HepG2 (cell line): Measurements from ENCODE around the gene PPP1R16B. TPM values are rescaled to one million over a fixed set of nuclear protein-coding genes. Genes with fewer than 3 reads are reported as not detected.

Source experiments
- ARNTL ChIP-seq: sonication (generic); formaldehyde crosslinking; IDR thresholded peaks from 2 replicates; pipeline ENCODE4 v1.4.0; 2020; ENCODE audit warnings: mild to moderate bottlenecking, missing genetic modification reagents
- CCDC6 ChIP-seq: sonication (generic); formaldehyde crosslinking; IDR thresholded peaks from 2 replicates; pipeline ENCODE4 v1.8.1; 2022; ENCODE audit warnings: mild to moderate bottlenecking, missing genetic modification reagents, moderate library complexity
- HDAC6 ChIP-seq: fragments of 200-600 bp; sonication (generic); IDR thresholded peaks from 2 replicates; pipeline ENCODE4 v1.7.0; 2017; ENCODE audit warnings: mild to moderate bottlenecking, antibody characterized with exemption, low read length, low read depth
- KDM4B ChIP-seq: sonication (generic); formaldehyde crosslinking; IDR thresholded peaks from 2 replicates; pipeline ENCODE4 v1.4.0; 2020; ENCODE audit warnings: missing genetic modification reagents
- MED13 ChIP-seq: sonication (generic); formaldehyde crosslinking; IDR thresholded peaks from 2 replicates; pipeline ENCODE4 v1.5.0; 2020; ENCODE audit warnings: missing genetic modification reagents
- POGZ ChIP-seq: sonication (generic); formaldehyde crosslinking; IDR thresholded peaks from 2 replicates; pipeline ENCODE4 v1.4.0; 2020; ENCODE audit warnings: mild to moderate bottlenecking, missing genetic modification reagents
- RAD21 ChIP-seq: fragments of 450-650 bp; formaldehyde crosslinking; IDR thresholded peaks from 2 replicates; pipeline ENCODE4 v1.5.0; 2020; ENCODE audit warnings: mild to moderate bottlenecking
- RXRA ChIP-seq: sonication (generic); formaldehyde crosslinking; IDR thresholded peaks from 2 replicates; pipeline ENCODE4 v1.5.1; 2020; ENCODE audit warnings: missing genetic modification reagents
- TEAD3 ChIP-seq: optimal IDR thresholded peaks from 2 replicates; pipeline ENCODE3; 2016; ENCODE audit warnings: borderline replicate concordance
- YEATS4 ChIP-seq: sonication (generic); formaldehyde crosslinking; IDR thresholded peaks from 2 replicates; pipeline ENCODE4 v1.4.0; 2020; ENCODE audit warnings: missing genetic modification reagents, borderline replicate concordance
- ZSCAN20 ChIP-seq: sonication (generic); formaldehyde crosslinking; IDR thresholded peaks from 2 replicates; pipeline ENCODE4 v1.4.0; 2020; ENCODE audit warnings: missing genetic modification reagents, mild to moderate bottlenecking, borderline replicate concordance
- polyA plus RNA-seq, 8 experiments: library from polyadenylated mRNA; depleted of rRNA in 3 of 8; stranded (reverse) in 7 of 8; unstranded in 1 of 8; fragments of >200 nt; fragmentation: Illumina TruSeq in 4 of 8; extraction: Trizol in 4 of 8; gene quantifications; 2 replicates each; pipeline versions ENCODE4 v1.2.1 to v1.2.3, GENCODE V29; 2011 to 2016; ENCODE audit warnings: low read depth in 4 of 8, missing spikeins in 1 of 8, mixed read lengths in 1 of 8; ENCODE audit not compliant: insufficient read depth in 1 of 8
- total RNA-seq, 5 experiments: library from RNA; depleted of rRNA; stranded (reverse); fragments of >200 nt; fragmentation: Illumina TruSeq; extraction: Trizol; gene quantifications; 2 replicates each; pipeline ENCODE4 v1.2.3, GENCODE V29; 2016; ENCODE audit warnings: low read depth in 1 of 5
- TF ChIP-seq, protein P1 (sequence below): sonication (generic); formaldehyde crosslinking; IDR thresholded peaks from 2 replicates; pipeline ENCODE4 v1.9.0; 2021; ENCODE audit warnings: missing genetic modification reagents, mild to moderate bottlenecking, borderline replicate concordance
- TF ChIP-seq, protein P2 (sequence below): sonication (generic); formaldehyde crosslinking; IDR thresholded peaks from 2 replicates; pipeline ENCODE4 v1.4.0; 2020; ENCODE audit warnings: mild to moderate bottlenecking, missing genetic modification reagents
- TF ChIP-seq, protein P3 (sequence below): sonication (generic); formaldehyde crosslinking; IDR thresholded peaks from 2 replicates; pipeline ENCODE4 v1.4.0; 2020; ENCODE audit warnings: missing genetic modification reagents
- TF ChIP-seq, protein P4 (sequence below): sonication (generic); formaldehyde crosslinking; IDR thresholded peaks from 2 replicates; pipeline ENCODE4 v1.5.0; 2020; ENCODE audit warnings: missing genetic modification reagents
- TF ChIP-seq, protein P5 (sequence below): sonication (generic); formaldehyde crosslinking; IDR thresholded peaks from 2 replicates; pipeline ENCODE4 v1.8.1; 2023; ENCODE audit warnings: mild to moderate bottlenecking, missing genetic modification reagents
- TF ChIP-seq, protein P6 (sequence below): sonication (generic); formaldehyde crosslinking; IDR thresholded peaks from 2 replicates; pipeline ENCODE4 v1.9.0; 2021; ENCODE audit warnings: missing genetic modification reagents, borderline replicate concordance
- TF ChIP-seq, protein P7 (sequence below): sonication (generic); formaldehyde crosslinking; IDR thresholded peaks from 2 replicates; pipeline ENCODE4 v1.5.0; 2020; ENCODE audit warnings: missing genetic modification reagents

Gene PPP1R16B
- total and polyA plus RNA-seq, 2 of the 13 experiments (the other 11 are each of a cell fraction or from before 2014, with no cell fraction given), result 0.02 to 0.11 TPM

DNA sequence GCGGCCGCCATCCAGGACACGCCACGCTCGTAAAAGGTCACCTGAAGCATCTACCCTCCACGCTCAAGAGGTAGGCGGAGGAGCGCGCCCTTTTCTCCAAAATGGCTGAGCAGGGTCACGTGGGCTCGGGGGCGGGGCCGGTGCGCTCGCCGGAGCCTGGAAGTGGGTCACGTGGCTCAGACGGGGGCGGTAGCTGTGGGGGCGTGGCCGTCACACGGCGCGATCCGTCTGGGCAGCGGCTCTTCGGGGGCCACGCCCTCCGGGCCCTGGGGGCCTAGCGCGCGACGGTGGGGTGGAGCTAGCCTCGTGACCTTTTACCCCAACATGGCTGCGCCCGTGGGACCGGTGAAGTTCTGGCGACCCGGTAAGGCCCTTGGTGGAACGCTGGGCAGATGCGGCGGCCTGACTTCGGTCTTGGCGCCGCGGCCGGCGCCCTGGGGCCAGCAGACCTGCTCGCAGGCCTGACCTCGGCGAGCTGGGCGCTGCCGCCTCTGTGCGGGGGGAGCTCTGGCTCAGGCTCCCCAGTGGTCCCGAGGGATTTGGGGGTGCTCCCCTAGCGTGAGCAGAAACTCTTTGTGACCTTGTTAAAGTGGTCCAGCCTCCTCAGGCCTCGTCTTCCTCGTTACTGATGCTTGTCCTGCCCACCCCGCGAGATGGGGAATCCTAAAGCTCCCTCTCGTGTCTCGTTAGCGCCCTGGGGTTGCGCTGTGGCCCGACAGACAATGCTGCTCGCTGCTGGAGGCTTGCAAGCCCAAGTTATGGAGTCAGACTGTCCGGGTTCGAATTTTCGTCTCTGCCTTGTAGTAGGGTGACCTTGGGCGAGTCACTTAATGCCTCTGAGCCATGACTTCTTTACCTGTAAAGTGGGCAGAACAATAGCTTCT, 156.8 kb downstream of the PPP1R16B start, which contains the start of gene DHX35 (continued):
- TF ChIP-seq, protein P1, sequence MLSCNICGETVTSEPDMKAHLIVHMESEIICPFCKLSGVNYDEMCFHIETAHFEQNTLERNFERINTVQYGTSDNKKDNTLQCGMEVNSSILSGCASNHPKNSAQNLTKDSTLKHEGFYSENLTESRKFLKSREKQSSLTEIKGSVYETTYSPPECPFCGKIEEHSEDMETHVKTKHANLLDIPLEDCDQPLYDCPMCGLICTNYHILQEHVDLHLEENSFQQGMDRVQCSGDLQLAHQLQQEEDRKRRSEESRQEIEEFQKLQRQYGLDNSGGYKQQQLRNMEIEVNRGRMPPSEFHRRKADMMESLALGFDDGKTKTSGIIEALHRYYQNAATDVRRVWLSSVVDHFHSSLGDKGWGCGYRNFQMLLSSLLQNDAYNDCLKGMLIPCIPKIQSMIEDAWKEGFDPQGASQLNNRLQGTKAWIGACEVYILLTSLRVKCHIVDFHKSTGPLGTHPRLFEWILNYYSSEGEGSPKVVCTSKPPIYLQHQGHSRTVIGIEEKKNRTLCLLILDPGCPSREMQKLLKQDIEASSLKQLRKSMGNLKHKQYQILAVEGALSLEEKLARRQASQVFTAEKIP (CRISPR knock-in tag), result 0 out of 2 replicates have a peak, but pooled peaks have one; percentile 78
- TF ChIP-seq, protein P2, sequence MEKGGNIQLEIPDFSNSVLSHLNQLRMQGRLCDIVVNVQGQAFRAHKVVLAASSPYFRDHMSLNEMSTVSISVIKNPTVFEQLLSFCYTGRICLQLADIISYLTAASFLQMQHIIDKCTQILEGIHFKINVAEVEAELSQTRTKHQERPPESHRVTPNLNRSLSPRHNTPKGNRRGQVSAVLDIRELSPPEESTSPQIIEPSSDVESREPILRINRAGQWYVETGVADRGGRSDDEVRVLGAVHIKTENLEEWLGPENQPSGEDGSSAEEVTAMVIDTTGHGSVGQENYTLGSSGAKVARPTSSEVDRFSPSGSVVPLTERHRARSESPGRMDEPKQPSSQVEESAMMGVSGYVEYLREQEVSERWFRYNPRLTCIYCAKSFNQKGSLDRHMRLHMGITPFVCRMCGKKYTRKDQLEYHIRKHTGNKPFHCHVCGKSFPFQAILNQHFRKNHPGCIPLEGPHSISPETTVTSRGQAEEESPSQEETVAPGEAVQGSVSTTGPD (CRISPR knock-in tag), result no peak
- TF ChIP-seq, protein P3, sequence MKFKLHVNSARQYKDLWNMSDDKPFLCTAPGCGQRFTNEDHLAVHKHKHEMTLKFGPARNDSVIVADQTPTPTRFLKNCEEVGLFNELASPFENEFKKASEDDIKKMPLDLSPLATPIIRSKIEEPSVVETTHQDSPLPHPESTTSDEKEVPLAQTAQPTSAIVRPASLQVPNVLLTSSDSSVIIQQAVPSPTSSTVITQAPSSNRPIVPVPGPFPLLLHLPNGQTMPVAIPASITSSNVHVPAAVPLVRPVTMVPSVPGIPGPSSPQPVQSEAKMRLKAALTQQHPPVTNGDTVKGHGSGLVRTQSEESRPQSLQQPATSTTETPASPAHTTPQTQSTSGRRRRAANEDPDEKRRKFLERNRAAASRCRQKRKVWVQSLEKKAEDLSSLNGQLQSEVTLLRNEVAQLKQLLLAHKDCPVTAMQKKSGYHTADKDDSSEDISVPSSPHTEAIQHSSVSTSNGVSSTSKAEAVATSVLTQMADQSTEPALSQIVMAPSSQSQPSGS (CRISPR knock-in tag), result peak; percentile 81
- TF ChIP-seq, protein P4, sequence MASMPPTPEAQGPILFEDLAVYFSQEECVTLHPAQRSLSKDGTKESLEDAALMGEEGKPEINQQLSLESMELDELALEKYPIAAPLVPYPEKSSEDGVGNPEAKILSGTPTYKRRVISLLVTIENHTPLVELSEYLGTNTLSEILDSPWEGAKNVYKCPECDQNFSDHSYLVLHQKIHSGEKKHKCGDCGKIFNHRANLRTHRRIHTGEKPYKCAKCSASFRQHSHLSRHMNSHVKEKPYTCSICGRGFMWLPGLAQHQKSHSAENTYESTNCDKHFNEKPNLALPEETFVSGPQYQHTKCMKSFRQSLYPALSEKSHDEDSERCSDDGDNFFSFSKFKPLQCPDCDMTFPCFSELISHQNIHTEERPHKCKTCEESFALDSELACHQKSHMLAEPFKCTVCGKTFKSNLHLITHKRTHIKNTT, result no peak
- TF ChIP-seq ZSCAN20 (CRISPR knock-in tag), result peak; percentile 87; the same call in 1 of the 2 replicates
- TF ChIP-seq CCDC6 (CRISPR knock-in tag), result peak; percentile 90; the same call in 1 of the 2 replicates
- TF ChIP-seq ARNTL, result peak; percentile 99
- TF ChIP-seq MED13 (CRISPR knock-in tag), result peak; percentile 48; the same call in 1 of the 2 replicates
- TF ChIP-seq YEATS4 (CRISPR knock-in tag), result peak; percentile 92; the same call in 1 of the 2 replicates
- TF ChIP-seq TEAD3 (CRISPR knock-in tag), result peak; percentile 70
- TF ChIP-seq, protein P5, sequence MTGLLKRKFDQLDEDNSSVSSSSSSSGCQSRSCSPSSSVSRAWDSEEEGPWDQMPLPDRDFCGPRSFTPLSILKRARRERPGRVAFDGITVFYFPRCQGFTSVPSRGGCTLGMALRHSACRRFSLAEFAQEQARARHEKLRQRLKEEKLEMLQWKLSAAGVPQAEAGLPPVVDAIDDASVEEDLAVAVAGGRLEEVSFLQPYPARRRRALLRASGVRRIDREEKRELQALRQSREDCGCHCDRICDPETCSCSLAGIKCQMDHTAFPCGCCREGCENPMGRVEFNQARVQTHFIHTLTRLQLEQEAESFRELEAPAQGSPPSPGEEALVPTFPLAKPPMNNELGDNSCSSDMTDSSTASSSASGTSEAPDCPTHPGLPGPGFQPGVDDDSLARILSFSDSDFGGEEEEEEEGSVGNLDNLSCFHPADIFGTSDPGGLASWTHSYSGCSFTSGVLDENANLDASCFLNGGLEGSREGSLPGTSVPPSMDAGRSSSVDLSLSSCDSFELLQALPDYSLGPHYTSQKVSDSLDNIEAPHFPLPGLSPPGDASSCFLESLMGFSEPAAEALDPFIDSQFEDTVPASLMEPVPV (CRISPR knock-in tag), result peak; percentile 96
- TF ChIP-seq POGZ, result peak; percentile 99
- no peak for TF ChIP-seq HDAC6
- TF ChIP-seq, protein P6, sequence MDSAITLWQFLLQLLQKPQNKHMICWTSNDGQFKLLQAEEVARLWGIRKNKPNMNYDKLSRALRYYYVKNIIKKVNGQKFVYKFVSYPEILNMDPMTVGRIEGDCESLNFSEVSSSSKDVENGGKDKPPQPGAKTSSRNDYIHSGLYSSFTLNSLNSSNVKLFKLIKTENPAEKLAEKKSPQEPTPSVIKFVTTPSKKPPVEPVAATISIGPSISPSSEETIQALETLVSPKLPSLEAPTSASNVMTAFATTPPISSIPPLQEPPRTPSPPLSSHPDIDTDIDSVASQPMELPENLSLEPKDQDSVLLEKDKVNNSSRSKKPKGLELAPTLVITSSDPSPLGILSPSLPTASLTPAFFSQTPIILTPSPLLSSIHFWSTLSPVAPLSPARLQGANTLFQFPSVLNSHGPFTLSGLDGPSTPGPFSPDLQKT (CRISPR knock-in tag), result peak; percentile 71; the same call in 1 of the 2 replicates
- peak; percentile 94 for TF ChIP-seq RXRA
- peak; percentile 74 for TF ChIP-seq RAD21 (CRISPR knock-in tag)
- TF ChIP-seq, protein P7, sequence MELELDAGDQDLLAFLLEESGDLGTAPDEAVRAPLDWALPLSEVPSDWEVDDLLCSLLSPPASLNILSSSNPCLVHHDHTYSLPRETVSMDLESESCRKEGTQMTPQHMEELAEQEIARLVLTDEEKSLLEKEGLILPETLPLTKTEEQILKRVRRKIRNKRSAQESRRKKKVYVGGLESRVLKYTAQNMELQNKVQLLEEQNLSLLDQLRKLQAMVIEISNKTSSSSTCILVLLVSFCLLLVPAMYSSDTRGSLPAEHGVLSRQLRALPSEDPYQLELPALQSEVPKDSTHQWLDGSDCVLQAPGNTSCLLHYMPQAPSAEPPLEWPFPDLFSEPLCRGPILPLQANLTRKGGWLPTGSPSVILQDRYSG (CRISPR knock-in tag), result no peak; the same call in 1 of the 2 replicates
- TF ChIP-seq KDM4B (CRISPR knock-in tag), result 0 out of 2 replicates have a peak, but pooled peaks have one; percentile 44
